GM19025 (cell line): ENCODE results near the gene CCNT1.
"Not testable (repeated sequence)": the region's sequence is repeated elsewhere in the genome, so short reads cannot be mapped to it uniquely, and the experiment has no call there.

Source experiments
- ATAC-seq: cut with Tn5 transposase; IDR thresholded peaks from one replicate; pipeline ENCODE4 v1.9.1; 2021; ENCODE audit warnings: mild to moderate bottlenecking, low read depth, moderate library complexity; ENCODE audit not compliant: unreplicated experiment

Gene CCNT1

GRCh38 chr12:48693572-48693971 is 22.9 kb downstream of the CCNT1 start:
- no peak for ATAC-seq

- no peak for ATAC-seq
These were observed 24.6 kb downstream of the CCNT1 start for GRCh38 chr12:48691826-48692487.

GRCh38 chr12:48690990-48691389 is 25.5 kb downstream of the CCNT1 start:
- ATAC-seq: no peak

- no peak for ATAC-seq
These were observed 26.1 kb downstream of the CCNT1 start for GRCh38 chr12:48690436-48690835.

GRCh38 chr12:48688836-48689235 is 27.7 kb downstream of the CCNT1 start:
- ATAC-seq: no peak

GRCh38 chr12:48687592-48687991 is 28.9 kb downstream of the CCNT1 start:
- ATAC-seq: no peak

GRCh38 chr12:48686615-48687334 is 29.7 kb downstream of the CCNT1 start:
- ATAC-seq: no peak

GRCh38 chr12:48686037-48686595 is 30.4 kb downstream of the CCNT1 start:
- no peak for ATAC-seq

- ATAC-seq: no peak
These were observed 33.0 kb downstream of the CCNT1 start for GRCh38 chr12:48683534-48683933.

- ATAC-seq: no peak
These were observed 33.6 kb downstream of the CCNT1 start for GRCh38 chr12:48682927-48683326.

- ATAC-seq: not testable (repeated sequence)
These were observed 34.0 kb downstream of the CCNT1 start for GRCh38 chr12:48682533-48682905.

GRCh38 chr12:48681710-48682532 is 34.6 kb downstream of the CCNT1 start, which contains the start of gene KANSL2:
TSS of gene KANSL2 (minus strand) at chr12:48682238. CDS start at chr12:48681632, 606 bp downstream.
- ATAC-seq: peak; percentile 95

GRCh38 chr12:48681399-48681709 is 35.2 kb downstream of the CCNT1 start:
- ATAC-seq: no peak

GRCh38 chr12:48680861-48681260 is 35.6 kb downstream of the CCNT1 start:
- ATAC-seq: no peak

- ATAC-seq: no peak
These were observed 37.8 kb downstream of the CCNT1 start for GRCh38 chr12:48678551-48679185.

GRCh38 chr12:48671231-48671856 is 45.2 kb downstream of the CCNT1 start:
- ATAC-seq: no peak

GRCh38 chr12:48668996-48669395 is 47.5 kb downstream of the CCNT1 start:
- ATAC-seq: no peak

- no peak for ATAC-seq
These were observed 56.6 kb downstream of the CCNT1 start for GRCh38 chr12:48659863-48660262.

- no peak for ATAC-seq
These were observed 64.8 kb downstream of the CCNT1 start for GRCh38 chr12:48651681-48652080.

- ATAC-seq: not testable (repeated sequence)
These were observed 71.2 kb downstream of the CCNT1 start for GRCh38 chr12:48645354-48645753.
